B cell (primary cell): ENCODE results near the gene MYBPHL. TPM values are rescaled to one million over a fixed set of nuclear protein-coding genes. Genes with fewer than 3 reads are reported as not detected.
A peak's percentile ranks its signal among the peaks of the same experiment; 100 is the strongest.

Experiments
- ATAC-seq: fragments of 200-7000 bp; cut with Tn5 transposase; one replicate; pipeline ENCODE4 v1.10.0; 2021; ENCODE audit warnings: low read depth, mild to moderate bottlenecking, moderate number of reproducible peaks, moderate library complexity
- CTCF ChIA-PET: fragments of 350-600 bp; sonication (Branson Sonifier 250); formaldehyde crosslinking; loops from one replicate; lab custom pipeline; 2021; ENCODE audit warnings: antibody characterized with exemption, inconsistent platforms; lab: Charles Lee
- POLR2A ChIA-PET: fragments of 350-600 bp; sonication (Branson Sonifier 250); formaldehyde crosslinking; loops from one replicate; lab custom pipeline; 2021; ENCODE audit warnings: antibody characterized with exemption; lab: Charles Lee
- DNase-seq: peaks from one replicate; pipeline ENCODE4 v3.0.0; 2013
- H2AFZ ChIP-seq: 2 replicates; pipeline ENCODE4 v1.6.1; 2012; ENCODE audit warnings: mild to moderate bottlenecking, low read depth, low read length; ENCODE audit not compliant: insufficient read depth, poor library complexity, severe bottlenecking
- H3K27ac ChIP-seq, 2 donors: 1 replicate in 1 of 2; 2 replicates in 1 of 2; pipeline ENCODE4 v1.5.1; 2012 to 2013; ENCODE audit warnings: low read length in 2 of 2, mild to moderate bottlenecking in 2 of 2, moderate library complexity in 1 of 2
- H3K27me3 ChIP-seq, 4 experiments: fragments of 200-600 bp in 1 of 4; sonication (generic) in 1 of 4; replicated peaks in 1 of 4; 1 replicate in 2 of 4; 2 replicates in 2 of 4; pipeline versions ENCODE4 v1.6.1 to v1.7.0; 2013 to 2016; ENCODE audit warnings: low read length in 3 of 4, mild to moderate bottlenecking in 2 of 4, mixed read lengths in 1 of 4, moderate library complexity in 1 of 4; ENCODE audit not compliant: insufficient read depth in 4 of 4, control insufficient read depth in 3 of 4; ENCODE audit errors: control extremely low read depth in 1 of 4
- H3K36me3 ChIP-seq, 2 experiments: replicated peaks in 1 of 2; 1 replicate in 1 of 2; 2 replicates in 1 of 2; pipeline versions ENCODE4 v1.6.1 to v1.7.1; 2013; ENCODE audit warnings: low read length in 1 of 2; ENCODE audit not compliant: insufficient read depth in 2 of 2, control insufficient read depth in 1 of 2; ENCODE audit errors: control extremely low read depth in 1 of 2, extremely low read depth in 1 of 2
- H3K4me1 ChIP-seq, 2 donors: fragments of 200-600 bp in 1 of 2; sonication (generic) in 1 of 2; 1 replicate in 1 of 2; 2 replicates in 1 of 2; pipeline versions ENCODE4 v1.5.1 to v1.6.1; 2013 to 2017; ENCODE audit warnings: low read length in 2 of 2; ENCODE audit not compliant: control insufficient read depth in 2 of 2, insufficient read depth in 2 of 2
- H3K4me2 ChIP-seq: replicated peaks from 2 replicates; pipeline ENCODE3; 2012; ENCODE audit warnings: mild to moderate bottlenecking, low read depth, low read length; ENCODE audit not compliant: poor library complexity, severe bottlenecking
- H3K4me3 ChIP-seq, 5 experiments: fragments of 200-600 bp in 1 of 5; sonication (generic) in 1 of 5; 1 replicate in 3 of 5; 2 replicates in 2 of 5; pipeline versions ENCODE4 v1.5.1 to v1.7.0; 2011 to 2016; ENCODE audit warnings: low read length in 4 of 5, mild to moderate bottlenecking in 4 of 5, low read depth in 2 of 5, control low read depth in 1 of 5, moderate library complexity in 1 of 5; ENCODE audit not compliant: insufficient read depth in 1 of 5; ENCODE audit errors: control extremely low read depth in 1 of 5, extremely low read depth in 1 of 5
- H3K79me2 ChIP-seq: fragments of 200-600 bp; sonication (generic); one replicate; pipeline ENCODE4 v1.6.0; 2016; ENCODE audit warnings: low read length; ENCODE audit not compliant: control insufficient read depth, insufficient read depth
- H3K9ac ChIP-seq: fragments of 200-600 bp; sonication (generic); 2 replicates; pipeline ENCODE4 v1.6.1; 2017; ENCODE audit warnings: mild to moderate bottlenecking, low read length, moderate library complexity
- H3K9me3 ChIP-seq, 3 donors: one replicate each; pipeline versions ENCODE4 v1.6.1 to v1.7.1; 2013; ENCODE audit warnings: low read length in 2 of 3; ENCODE audit not compliant: control insufficient read depth in 2 of 3, insufficient read depth in 1 of 3; ENCODE audit errors: control extremely low read depth in 1 of 3
- H4K20me1 ChIP-seq: 2 replicates; pipeline ENCODE4 v1.6.0; 2012; ENCODE audit warnings: mild to moderate bottlenecking, low read length; ENCODE audit not compliant: insufficient read depth, control insufficient read depth, poor library complexity, severe bottlenecking
- H3K27ac Mint-ChIP-seq: one replicate; pipeline ENCODE4 v1.8.0; 2021; ENCODE audit warnings: mixed read lengths
- H3K27me3 Mint-ChIP-seq: one replicate; pipeline ENCODE4 v1.8.0; 2021; ENCODE audit warnings: mixed read lengths
- H3K4me1 Mint-ChIP-seq: one replicate; pipeline ENCODE4 v1.8.0; 2021; ENCODE audit warnings: mixed read lengths
- H3K4me3 Mint-ChIP-seq: one replicate; pipeline ENCODE4 v1.8.0; 2021; ENCODE audit warnings: mixed read lengths
- H3K9me3 Mint-ChIP-seq: one replicate; pipeline ENCODE4 v1.8.0; 2022; ENCODE audit warnings: mixed read lengths; ENCODE audit not compliant: insufficient read depth
- CTCF ChIP-seq: fragments of 200-600 bp; IDR thresholded peaks from one replicate; pipeline ENCODE4 v1.8.0; 2022; ENCODE audit warnings: antibody characterized with exemption, mild to moderate bottlenecking
- EZH2 ChIP-seq: IDR thresholded peaks from 2 replicates; pipeline ENCODE4 v1.6.1; 2012; ENCODE audit warnings: borderline replicate concordance, low read depth, mild to moderate bottlenecking, moderate library complexity, low read length; ENCODE audit not compliant: insufficient read depth, poor library complexity, severe bottlenecking
- WGBS: methylation state at CpG from one replicate; pipeline ENCODE4 v1.1.5; 2013; ENCODE audit warnings: missing lambda C conversion rate; ENCODE audit not compliant: insufficient coverage; 5-methylcytosine and 5-hydroxymethylcytosine counted together
- intact Hi-C: fragments of 100-400 bp; cut with micrococcal nuclease; formaldehyde crosslinking; loops from one replicate; pipeline ENCODE4 v1.10.0; 2022
- polyA plus RNA-seq: library from polyadenylated mRNA; depleted of rRNA; stranded (reverse); fragments of >200 nt; gene quantifications from 2 replicates; pipeline ENCODE4 v1.2.3, GENCODE V29; 2012
- total RNA-seq, 2 donors: library from RNA; stranded (reverse); fragments of 120-200 nt in 1 of 2; gene quantifications; 1 replicate in 1 of 2; 2 replicates in 1 of 2; pipeline versions ENCODE4 v1.2.3 to v1.2.4, GENCODE V29; 2013 to 2022

Gene MYBPHL
- total and polyA plus RNA-seq, 2 donors (not counting 1 experiment from before 2014, with no cell fraction given), result not detected

DNA sequence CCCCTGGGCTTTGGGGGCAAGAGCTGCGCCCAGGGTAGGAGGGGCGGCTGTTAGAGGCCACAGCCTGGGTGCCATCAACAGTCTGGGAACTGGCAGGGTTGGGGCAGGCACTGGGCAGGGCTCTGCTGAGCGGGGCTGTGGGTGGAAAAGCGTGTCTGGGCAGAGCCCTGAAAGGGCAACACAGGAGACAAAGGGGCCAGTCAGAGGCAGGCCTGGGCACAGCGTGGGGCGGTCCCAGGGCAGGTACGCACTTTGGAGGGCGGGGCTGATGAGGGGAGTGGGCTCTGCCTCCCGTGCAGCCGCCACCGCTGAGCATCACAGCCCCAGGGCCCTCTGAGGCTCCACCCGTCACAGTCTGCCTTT lies 43.6 kb downstream of the MYBPHL start:
- ATAC-seq (no peak), DNase-seq (no peak)
- Histone ChIP-seq H3K27me3 (peaks cover 0 to 4% (median 0%) of the 10 kb centered on the region in 4 experiments), H3K4me1 (peaks cover 0 to 3% of the 10 kb centered on the region in 2 donors), H3K27ac (no peak overlapping the region), H3K79me2 (no peaks in the 10 kb centered on the region), H3K9me3 (no peaks in the 10 kb centered on the region), H2AFZ (no peak overlapping the region), H3K36me3 (no peaks in the 10 kb centered on the region), H3K4me3 (no peak overlapping the region), H3K9ac (no peak overlapping the region), H3K4me2 (peak overlapping the region; percentile 1), H4K20me1 (no peaks in the 10 kb centered on the region)
- no peak for TF ChIP-seq EZH2
- no peak for TF ChIP-seq CTCF
- H3K9me3 Mint-ChIP-seq, result no peaks in the 10 kb centered on the region
- CTCF ChIA-PET, result interaction anchor here (1.0 to 8.1 kb wide), 6 partner anchors 14 to 269 kb away, joined by 3 to 73 read pairs (median 9); no protein-coding TSS in a partner anchor
- peaks cover 4% of the 10 kb centered on the region for H3K4me1 Mint-ChIP-seq
- H3K4me3 Mint-ChIP-seq, result no peak overlapping the region
- 72% methylated on average over 12 of the region's 12 CpGs for WGBS
- peaks cover 4% of the 10 kb centered on the region for H3K27me3 Mint-ChIP-seq
- POLR2A ChIA-PET, result no interaction called here
- intact Hi-C loops, result loop anchor here (1.0 kb wide), 1 partner anchor 136 kb away; no protein-coding TSS in a partner anchor
- H3K27ac Mint-ChIP-seq, result no peak overlapping the region

GRCh38 chr1:109262231-109263055 lies 44.4 kb downstream of the MYBPHL start:
- Histone ChIP-seq H3K4me1 (peaks cover 0 to 3% of the 10 kb centered on the region in 2 donors), H3K4me2 (no peak overlapping the region), H4K20me1 (no peaks in the 10 kb centered on the region), H3K9ac (no peak overlapping the region), H3K27me3 (peaks cover 0 to 4% (median 0%) of the 10 kb centered on the region in 4 experiments), H3K9me3 (no peaks in the 10 kb centered on the region), H3K36me3 (no peaks in the 10 kb centered on the region), H2AFZ (no peak overlapping the region), H3K4me3 (no peak overlapping the region), H3K79me2 (no peaks in the 10 kb centered on the region), H3K27ac (no peak overlapping the region)
- peaks cover 4% of the 10 kb centered on the region for H3K27me3 Mint-ChIP-seq
- ChIA-PET POLR2A (interaction anchor here (0.6 kb wide), 1 partner anchor 1595 kb away, joined by 5 read pairs; no protein-coding TSS in a partner anchor), CTCF (interaction anchor here (1.0 to 8.1 kb wide), 3 partner anchors 138 to 270 kb away, joined by 3 to 73 read pairs (median 18); no protein-coding TSS in a partner anchor)
- H3K4me3 Mint-ChIP-seq, result no peak overlapping the region
- intact Hi-C loops, result loop anchor here (1.0 kb wide), 1 partner anchor 137 kb away; no protein-coding TSS in a partner anchor
- H3K27ac Mint-ChIP-seq, result no peak overlapping the region
- no peak for DNase-seq
- no peaks in the 10 kb centered on the region for H3K9me3 Mint-ChIP-seq
- no peak for ATAC-seq
- peaks cover 4% of the 10 kb centered on the region for H3K4me1 Mint-ChIP-seq
- 96% methylated on average over 21 of the region's 22 CpGs for WGBS
- TF ChIP-seq CTCF, result no peak
- no peak for TF ChIP-seq EZH2
